Ureter (tissue), 1 donor: ENCODE data around the gene ST7L. TPM values are rescaled to one million over a fixed set of nuclear protein-coding genes. Genes with fewer than 3 reads are reported as not detected.

Experiments used
- DNase-seq: peaks from one replicate; pipeline ENCODE4 v3.0.0-alpha.2; 2020; ENCODE audit warnings: low spot score
- total RNA-seq: library from RNA; stranded (reverse); gene quantifications from one replicate; pipeline ENCODE4 v1.2.4, GENCODE V29; 2023
- donor health status: DM: yes; HTN: yes; CAD: no.

Gene ST7L
- total RNA-seq, 1 donor from 2014 or later, result 33.3 TPM

GRCh38 chr1:112544751-112545150 lies 74.2 kb downstream of the ST7L start:
- no peak for DNase-seq

DNA sequence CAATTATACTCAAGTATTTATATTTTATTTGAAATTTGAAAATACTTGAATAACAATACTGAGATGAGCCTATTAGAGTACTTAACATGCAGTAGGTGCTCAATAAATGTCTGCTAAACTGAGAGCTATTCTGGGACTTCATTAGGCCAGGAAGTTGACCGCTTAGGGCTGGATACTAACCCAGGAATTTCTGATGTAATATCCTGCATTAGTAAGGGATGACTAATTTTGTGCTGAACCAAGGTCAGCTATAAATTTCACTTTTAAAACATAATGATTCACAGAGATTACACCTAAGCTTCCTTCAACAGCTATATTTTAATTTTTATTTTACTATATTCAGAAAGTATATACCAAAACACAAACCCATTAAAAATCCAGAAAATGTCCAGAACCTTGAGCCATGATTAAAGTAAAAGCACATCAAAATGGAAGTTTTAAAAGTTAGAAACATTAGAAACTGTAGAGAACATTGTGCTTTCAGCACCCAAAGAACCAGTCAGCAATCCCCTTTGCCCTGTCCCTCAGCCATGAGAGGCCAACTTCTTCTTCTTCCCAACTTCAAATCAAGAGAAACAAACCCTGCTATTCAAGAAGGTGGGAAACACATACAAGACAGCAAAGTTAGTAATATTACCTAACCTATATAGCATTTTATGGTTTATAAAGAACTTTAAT lies 74.8 kb downstream of the ST7L start:
- no peak for DNase-seq

DNA sequence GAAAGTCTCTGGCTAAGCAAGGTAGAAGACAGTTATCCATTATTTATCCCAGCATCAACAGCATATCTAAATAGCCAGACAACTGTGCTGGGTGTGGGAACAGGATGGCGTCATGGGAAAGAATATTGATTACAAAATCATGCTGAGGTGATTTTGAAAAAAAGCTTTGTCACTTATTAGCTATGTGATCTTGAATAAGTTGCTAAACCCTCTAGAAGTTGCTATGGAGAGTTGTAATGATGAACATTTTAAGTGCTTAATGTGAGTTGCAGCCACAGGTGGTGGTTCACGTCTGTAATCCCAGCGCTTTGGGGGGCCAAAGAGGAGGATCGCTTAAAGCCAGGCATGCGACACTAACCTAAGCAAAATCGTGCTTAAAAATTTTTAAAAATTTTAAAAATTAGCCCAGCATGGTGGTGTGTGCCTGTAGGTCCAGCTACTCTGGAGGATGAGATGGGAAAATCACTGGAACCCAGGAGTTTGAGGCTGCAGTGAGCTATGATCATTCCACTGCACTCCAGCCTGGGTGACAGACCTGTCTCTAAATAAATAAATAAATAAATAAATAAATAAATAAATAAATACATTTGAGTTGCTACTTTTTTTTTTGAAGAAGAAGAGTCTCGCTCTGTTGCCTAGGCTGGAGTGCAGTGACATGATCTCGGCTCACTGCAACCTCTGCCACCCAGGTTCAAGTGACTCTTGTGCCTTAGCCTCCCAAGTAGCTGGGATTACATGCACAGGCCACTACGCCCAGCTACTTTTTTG lies 76.6 kb downstream of the ST7L start:
- no peak for DNase-seq

GRCh38 chr1:112541299-112541698 lies 77.6 kb downstream of the ST7L start:
- no peak for DNase-seq

DNA sequence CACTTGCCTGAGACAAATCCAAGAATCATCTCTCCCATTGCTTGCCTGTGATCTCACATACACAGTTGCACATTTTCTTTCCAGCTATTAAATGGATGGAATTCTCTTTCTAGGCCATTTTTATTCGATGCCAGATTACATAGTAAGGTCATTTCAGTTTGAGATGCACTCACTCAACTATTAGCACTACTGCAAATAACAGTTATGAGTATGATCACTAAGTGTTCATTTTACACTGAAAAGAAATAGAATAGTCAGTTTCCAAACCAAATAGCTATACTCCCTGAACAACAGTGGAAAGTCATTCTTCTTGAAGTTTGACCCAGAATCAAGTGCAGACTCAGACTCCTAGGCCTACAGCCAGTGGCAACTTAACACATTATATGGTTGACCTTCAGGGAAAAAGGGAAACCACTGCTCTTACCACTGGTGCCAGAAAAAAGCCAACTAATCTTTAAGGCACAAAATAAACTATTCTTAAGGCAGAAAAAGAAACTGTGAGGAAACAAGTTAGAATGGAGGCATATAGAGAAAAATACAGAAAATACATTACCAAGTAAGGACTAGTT lies 78.6 kb downstream of the ST7L start:
- DNase-seq, result no peak

GRCh38 chr1:112538883-112539282 lies 80.1 kb downstream of the ST7L start:
- no peak for DNase-seq

GRCh38 chr1:112537456-112537855 lies 81.5 kb downstream of the ST7L start:
- DNase-seq, result no peak

DNA sequence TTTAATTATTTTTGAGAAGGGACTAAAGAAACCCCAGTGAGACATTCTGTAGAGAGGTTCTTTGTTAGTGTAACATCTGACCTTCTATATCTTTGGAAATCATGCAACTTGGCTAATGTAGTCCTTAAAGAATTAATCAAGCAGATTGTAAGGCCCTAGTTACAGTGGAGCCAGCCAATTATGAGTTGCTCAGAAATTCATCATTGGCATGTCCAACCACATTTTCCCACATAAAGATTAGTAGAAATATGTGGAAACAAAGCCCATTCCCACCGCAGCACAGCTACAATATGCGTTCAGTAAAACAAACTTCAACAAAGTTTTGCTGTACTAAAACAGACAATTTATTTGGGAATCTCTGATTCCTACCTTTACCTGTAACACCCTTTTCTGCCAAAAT lies 82.4 kb downstream of the ST7L start:
- DNase-seq, result no peak

DNA sequence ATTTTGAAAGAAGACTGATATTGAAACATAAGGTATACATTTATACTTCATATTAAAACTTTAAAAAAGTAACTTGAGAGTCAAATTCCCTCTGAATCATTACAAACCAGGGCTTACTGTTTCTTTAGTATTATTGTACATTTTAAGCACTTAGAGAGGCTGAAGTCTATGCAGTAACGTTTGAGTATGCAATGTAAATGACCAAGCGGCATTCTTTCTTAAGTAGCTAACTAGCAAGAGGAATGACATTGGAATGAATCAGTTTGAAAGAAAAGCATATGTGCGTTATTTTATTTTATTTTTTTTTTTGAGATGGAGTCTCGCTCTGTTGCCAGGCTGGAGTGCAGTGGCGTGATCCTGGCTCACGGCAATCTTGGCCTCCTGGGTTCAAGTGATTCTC lies 85.9 kb downstream of the ST7L start:
- DNase-seq, result no peak

- no peak for DNase-seq
These were observed 86.9 kb downstream of the ST7L start for GRCh38 chr1:112532064-112532463.

GRCh38 chr1:112530832-112531231 lies 88.1 kb downstream of the ST7L start:
- no peak for DNase-seq

DNA sequence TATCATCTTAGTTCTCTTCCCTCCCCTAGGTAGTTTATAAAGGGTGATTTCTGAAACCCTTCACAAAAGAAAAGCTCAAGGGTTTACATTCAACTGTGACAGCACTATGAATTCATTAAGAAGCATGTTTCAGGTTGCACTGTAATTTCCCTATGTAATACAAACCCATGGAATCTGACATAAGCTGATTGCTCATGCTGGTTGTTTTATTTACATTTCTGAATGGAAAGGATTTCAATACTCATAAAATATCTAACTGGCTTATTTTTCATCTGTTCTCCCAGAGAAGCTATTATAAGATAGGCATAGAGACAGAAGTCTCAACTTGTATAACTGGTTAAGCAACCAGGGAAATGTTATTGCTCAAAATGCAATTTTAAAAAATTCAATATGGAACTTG lies 89.6 kb downstream of the ST7L start:
- DNase-seq, result no peak

GRCh38 chr1:112528076-112528475 lies 90.9 kb downstream of the ST7L start:
- no peak for DNase-seq

- DNase-seq, result no peak
These were observed 91.5 kb downstream of the ST7L start for GRCh38 chr1:112527266-112528010.

DNA sequence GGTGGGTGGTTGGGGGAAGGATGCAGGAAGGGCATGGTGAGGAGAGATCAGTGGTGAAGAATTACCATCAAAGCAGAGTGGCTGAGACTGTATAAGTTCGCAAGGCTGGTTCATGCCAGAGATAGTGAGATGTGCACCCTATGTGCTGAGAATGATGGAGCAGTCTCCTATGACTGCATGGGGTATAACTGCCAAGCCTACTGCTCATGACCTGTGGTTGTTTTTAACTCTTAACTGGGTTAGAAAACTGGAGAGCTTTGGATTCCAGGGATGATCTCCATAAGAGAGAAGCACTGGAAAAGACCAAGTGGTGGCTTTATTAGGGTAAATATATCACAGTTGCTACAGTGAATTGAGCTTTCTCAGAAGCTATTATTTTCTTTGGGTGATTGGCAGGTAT lies 94.0 kb downstream of the ST7L start:
- no peak for DNase-seq

GRCh38 chr1:112524251-112524650 lies 94.7 kb downstream of the ST7L start:
- peak; percentile 31 for DNase-seq

- DNase-seq, result no peak
These were observed 96.3 kb downstream of the ST7L start for GRCh38 chr1:112522621-112523020.

DNA sequence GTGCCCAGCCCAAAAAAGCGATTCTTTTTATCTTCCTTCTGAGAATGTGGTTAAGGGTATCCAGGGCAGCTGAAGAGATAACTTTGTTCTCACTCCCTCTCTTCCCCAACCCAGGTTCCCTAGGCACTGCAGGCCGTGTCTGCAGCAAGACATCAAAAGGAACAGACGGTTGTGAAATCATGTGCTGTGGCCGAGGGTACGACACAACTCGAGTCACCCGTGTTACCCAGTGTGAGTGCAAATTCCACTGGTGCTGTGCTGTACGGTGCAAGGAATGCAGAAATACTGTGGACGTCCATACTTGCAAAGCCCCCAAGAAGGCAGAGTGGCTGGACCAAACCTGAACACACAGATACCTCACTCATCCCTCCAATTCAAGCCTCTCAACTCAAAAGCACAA lies 98.8 kb downstream of the ST7L start:
- DNase-seq, result no peak

DNA sequence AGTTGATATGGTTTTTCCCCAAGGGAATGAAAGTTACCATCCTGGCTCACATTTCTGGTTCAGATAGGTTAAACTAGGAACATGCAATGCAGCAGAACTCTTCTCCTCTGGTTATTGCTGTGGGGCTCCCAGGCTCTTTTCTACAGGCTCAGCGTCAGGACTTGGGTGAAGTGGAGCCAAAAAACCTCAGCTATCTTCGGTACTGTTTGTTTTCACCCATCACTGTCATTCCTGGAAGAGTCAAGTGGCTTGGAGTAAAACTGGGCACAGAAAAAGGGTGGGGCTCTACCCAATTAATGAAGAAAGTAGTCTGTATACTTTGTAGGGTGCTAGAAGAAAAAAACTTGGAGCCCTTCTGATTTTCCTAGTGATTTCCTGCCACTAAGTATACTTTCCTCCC lies 100.8 kb downstream of the ST7L start:
- DNase-seq, result no peak

DNA sequence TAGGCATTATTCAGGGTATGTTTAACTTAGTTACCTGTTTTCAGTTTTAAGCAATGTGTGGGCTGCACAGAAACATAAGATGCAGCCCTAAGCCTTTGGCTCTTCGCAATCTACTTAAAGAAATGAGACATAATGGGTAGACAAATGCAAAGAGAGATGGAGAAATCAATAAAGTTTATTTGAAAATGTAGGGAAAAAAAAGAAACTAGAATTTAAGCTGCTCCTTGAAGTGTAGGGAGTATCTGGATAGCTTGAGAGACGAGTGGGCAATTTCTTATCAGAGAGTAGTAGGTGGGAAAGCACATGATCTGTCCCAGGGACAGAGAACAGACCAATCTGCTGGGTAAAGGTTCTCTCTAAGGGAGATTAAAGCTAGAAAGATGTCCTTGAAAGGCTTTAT lies 101.3 kb downstream of the ST7L start:
- DNase-seq, result no peak

GRCh38 chr1:112517231-112517630 lies 101.7 kb downstream of the ST7L start:
- DNase-seq, result no peak

DNA sequence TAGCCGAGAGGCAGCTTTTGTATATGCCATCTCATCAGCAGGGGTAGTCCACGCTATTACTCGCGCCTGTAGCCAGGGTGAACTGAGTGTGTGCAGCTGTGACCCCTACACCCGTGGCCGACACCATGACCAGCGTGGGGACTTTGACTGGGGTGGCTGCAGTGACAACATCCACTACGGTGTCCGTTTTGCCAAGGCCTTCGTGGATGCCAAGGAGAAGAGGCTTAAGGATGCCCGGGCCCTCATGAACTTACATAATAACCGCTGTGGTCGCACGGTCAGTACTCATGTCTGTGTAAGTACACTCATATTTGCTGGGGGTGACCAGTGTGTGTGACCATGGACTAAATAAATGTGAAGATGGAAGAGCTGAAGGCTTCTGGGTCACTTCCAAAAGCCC lies 102.8 kb downstream of the ST7L start:
- DNase-seq, result no peak
